Measurements from ENCODE around the gene MEST. TPM values are rescaled to one million over a fixed set of nuclear protein-coding genes. Genes with fewer than 3 reads are reported as not detected.

The MEST gene
- polyA plus RNA-seq, 3 donors = 1.1 to 3.1 (median 1.8) TPM

GRCh38 chr7:130490311-130490791 is 1.5 kb upstream of the MEST start:
- Histone ChIP-seq H3K4me2 (replicated peaks; ENCODE audit: extremely low read depth, low read length, poor library complexity, severe bottlenecking) (peak overlapping the region; percentile 70), H3K27me3 (ENCODE audit: control insufficient read depth in 2 of 2, insufficient read depth in 2 of 2, low read length in 2 of 2) (peaks cover 26 to 65% of the 10 kb centered on the region in 2 donors), H3K9me3 (replicated peaks in 1 of 2; ENCODE audit: control insufficient read depth in 1 of 2, insufficient read depth in 1 of 2, low read length in 2 of 2) (peaks cover 19 to 30% of the 10 kb centered on the region in 2 donors), H3K27ac (ENCODE audit: low read depth in 1 of 2, low read length in 2 of 2) (no peak overlapping the region), H3K79me2 (ENCODE audit: insufficient read depth, low read length) (no peaks in the 10 kb centered on the region), H3K4me3 (replicated peaks in 1 of 3; ENCODE audit: low read depth in 2 of 3, low read length in 3 of 3) (peak overlapping the region; percentile 2 to 70 (median 19)), H3K4me1 (ENCODE audit: control insufficient read depth in 1 of 2, insufficient read depth in 2 of 2, low read length in 2 of 2) (peaks cover 50 to 55% of the 10 kb centered on the region in 2 donors), H4K20me1 (ENCODE audit: insufficient read depth, low read length) (no peaks in the 10 kb centered on the region), H3K9ac (ENCODE audit: insufficient read depth, low read length, poor library complexity, severe bottlenecking) (no peak overlapping the region), H2AFZ (ENCODE audit: insufficient read depth, low read depth, low read length, poor library complexity, severe bottlenecking) (no peak overlapping the region), H3K36me3 (replicated peaks in 1 of 2; ENCODE audit: control insufficient read depth in 1 of 2, insufficient read depth in 2 of 2, low read length in 2 of 2) (no peaks in the 10 kb centered on the region)
- Mint-ChIP-seq H3K4me3 (peak overlapping the region; percentile 79 to 98), H3K27me3 (ENCODE audit: low read depth in 3 of 3) (peaks cover 62 to 79% (median 69%) of the 10 kb centered on the region in 3 donors), H3K27ac (no peak overlapping the region), H3K9me3 (peaks cover 18 to 28% (median 26%) of the 10 kb centered on the region in 7 donors), H3K36me3 (peaks cover 4% of the 10 kb centered on the region in 2 donors), H3K4me1 (peaks cover 55% of the 10 kb centered on the region)
- TF ChIP-seq CTCF (IDR thresholded peaks at IDR 0.05) = no peak
- 51% methylated on average over 18 of the region's 21 CpGs for WGBS (ENCODE audit: insufficient coverage)
- intact Hi-C loops (cut with micrococcal nuclease) = no loop called here
- DNase-seq = peak in 1 of 3 donors; percentile 6

GRCh38 chr7:130490888-130491804 is 739 bp upstream of the MEST start:
- 47% methylated on average over 58 of the region's 62 CpGs for WGBS (ENCODE audit: insufficient coverage)
- no peaks in the 10 kb centered on the region for H3K36me3 ChIP-seq (replicated peaks in 1 of 2; ENCODE audit: control insufficient read depth in 1 of 2, insufficient read depth in 2 of 2, low read length in 2 of 2)
- H3K9ac ChIP-seq (ENCODE audit: insufficient read depth, low read length, poor library complexity, severe bottlenecking) = no peak overlapping the region
- H3K4me1 ChIP-seq (ENCODE audit: control insufficient read depth in 1 of 2, insufficient read depth in 2 of 2, low read length in 2 of 2) = peaks cover 42 to 47% of the 10 kb centered on the region in 2 donors
- Mint-ChIP-seq H3K27ac (peak overlapping the region in 1 of 7 donors; percentile 58), H3K9me3 (peaks cover 14 to 28% (median 24%) of the 10 kb centered on the region in 7 donors), H3K27me3 (ENCODE audit: low read depth in 3 of 3) (peaks cover 65 to 77% (median 69%) of the 10 kb centered on the region in 3 donors), H3K36me3 (peaks cover 4% of the 10 kb centered on the region in 2 donors), H3K4me3 (peak overlapping the region; percentile 79 to 98), H3K4me1 (peaks cover 49% of the 10 kb centered on the region)
- peak overlapping the region; percentile 2 to 70 (median 34) for H3K4me3 ChIP-seq (replicated peaks in 1 of 3; ENCODE audit: low read depth in 2 of 3, low read length in 3 of 3)
- DNase-seq = peak in 2 of 3 donors; percentile 24 to 31
- peak overlapping the region; percentile 71 for H2AFZ ChIP-seq (ENCODE audit: insufficient read depth, low read depth, low read length, poor library complexity, severe bottlenecking)
- no peaks in the 10 kb centered on the region for H4K20me1 ChIP-seq (ENCODE audit: insufficient read depth, low read length)
- intact Hi-C loops (cut with micrococcal nuclease) = no loop called here
- peak; percentile 79 for TF ChIP-seq CTCF (IDR thresholded peaks at IDR 0.05)
- no peaks in the 10 kb centered on the region for H3K79me2 ChIP-seq (ENCODE audit: insufficient read depth, low read length)
- no peak overlapping the region for H3K27ac ChIP-seq (ENCODE audit: low read depth in 1 of 2, low read length in 2 of 2)
- peaks cover 19 to 30% of the 10 kb centered on the region in 2 donors for H3K9me3 ChIP-seq (replicated peaks in 1 of 2; ENCODE audit: control insufficient read depth in 1 of 2, insufficient read depth in 1 of 2, low read length in 2 of 2)
- H3K4me2 ChIP-seq (replicated peaks; ENCODE audit: extremely low read depth, low read length, poor library complexity, severe bottlenecking) = peak overlapping the region; percentile 70
- peaks cover 26 to 65% of the 10 kb centered on the region in 2 donors for H3K27me3 ChIP-seq (ENCODE audit: control insufficient read depth in 2 of 2, insufficient read depth in 2 of 2, low read length in 2 of 2)
